ENCODE data around the gene SLC4A2.
A peak's percentile ranks its signal among the peaks of the same experiment; 100 is the strongest.

The SLC4A2 gene

DNA sequence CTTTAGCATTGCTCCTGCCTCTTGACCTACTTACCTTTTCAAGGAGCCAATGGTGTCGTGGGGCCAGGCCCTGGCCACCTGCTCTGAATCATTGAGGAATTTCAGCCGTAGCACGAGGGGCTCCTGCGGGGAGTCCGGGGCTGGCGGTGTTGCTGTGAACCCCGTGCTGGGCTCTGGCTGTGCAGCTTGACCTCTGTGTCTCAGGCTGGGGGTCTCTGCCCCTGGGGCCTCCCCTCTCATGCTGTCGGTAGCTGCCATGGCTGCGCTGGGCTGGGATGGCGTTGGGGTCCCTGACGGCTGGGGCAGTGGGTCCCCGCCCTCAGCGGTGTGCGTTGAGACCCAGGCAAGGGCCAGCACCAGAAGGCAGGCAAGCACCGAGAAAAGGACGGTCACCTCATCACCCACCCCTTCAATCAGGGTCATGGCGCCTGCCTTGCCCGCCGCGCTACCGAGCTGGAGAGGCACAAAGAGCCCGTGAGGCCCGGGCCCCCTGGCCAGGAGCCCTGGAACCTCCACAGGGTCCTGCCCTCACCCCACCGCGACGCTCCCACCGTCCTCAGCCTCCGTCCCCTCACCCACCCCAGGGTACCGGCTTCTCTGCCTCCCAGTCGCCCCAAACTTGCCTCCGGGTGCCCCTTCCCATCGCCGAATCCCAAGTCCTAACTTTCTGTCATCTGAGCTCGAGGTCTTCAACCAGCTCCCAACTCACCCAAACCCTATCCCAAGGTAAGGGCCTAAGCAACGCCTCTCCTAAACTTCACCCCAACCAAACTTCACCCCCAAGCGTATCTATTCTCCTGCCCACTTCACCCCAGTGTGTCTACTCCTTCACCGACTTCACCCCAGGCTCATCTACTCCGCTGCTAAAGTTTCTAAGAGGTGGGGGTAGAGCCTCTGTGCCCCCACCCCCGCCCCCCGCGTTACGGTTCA is 23.0 kb downstream of the SLC4A2 start:
- no peak for DNase-seq (ENCODE audit: low read depth)
- H3K4me3 ChIP-seq (ENCODE audit: low read length), result peak overlapping the region; percentile 72
- TF ChIP-seq, protein P1, sequence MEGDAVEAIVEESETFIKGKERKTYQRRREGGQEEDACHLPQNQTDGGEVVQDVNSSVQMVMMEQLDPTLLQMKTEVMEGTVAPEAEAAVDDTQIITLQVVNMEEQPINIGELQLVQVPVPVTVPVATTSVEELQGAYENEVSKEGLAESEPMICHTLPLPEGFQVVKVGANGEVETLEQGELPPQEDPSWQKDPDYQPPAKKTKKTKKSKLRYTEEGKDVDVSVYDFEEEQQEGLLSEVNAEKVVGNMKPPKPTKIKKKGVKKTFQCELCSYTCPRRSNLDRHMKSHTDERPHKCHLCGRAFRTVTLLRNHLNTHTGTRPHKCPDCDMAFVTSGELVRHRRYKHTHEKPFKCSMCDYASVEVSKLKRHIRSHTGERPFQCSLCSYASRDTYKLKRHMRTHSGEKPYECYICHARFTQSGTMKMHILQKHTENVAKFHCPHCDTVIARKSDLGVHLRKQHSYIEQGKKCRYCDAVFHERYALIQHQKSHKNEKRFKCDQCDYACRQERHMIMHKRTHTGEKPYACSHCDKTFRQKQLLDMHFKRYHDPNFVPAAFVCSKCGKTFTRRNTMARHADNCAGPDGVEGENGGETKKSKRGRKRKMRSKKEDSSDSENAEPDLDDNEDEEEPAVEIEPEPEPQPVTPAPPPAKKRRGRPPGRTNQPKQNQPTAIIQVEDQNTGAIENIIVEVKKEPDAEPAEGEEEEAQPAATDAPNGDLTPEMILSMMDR (conservative IDR thresholded peaks at IDR 0.05; ENCODE audit: low read depth, low read length), result no peak

GRCh38 chr7:151083071-151083823 is 23.9 kb downstream of the SLC4A2 start, which contains the start of gene TMUB1:
TSS of gene TMUB1 (minus strand) at chr7:151083493. CDS start at chr7:151082563, 930 bp downstream.
- no peak for DNase-seq (ENCODE audit: low read depth)
- TF ChIP-seq, protein P1 (conservative IDR thresholded peaks at IDR 0.05; ENCODE audit: low read depth, low read length), result no peak
- peak within 1 kb of the TSS; percentile 72 for H3K4me3 ChIP-seq (ENCODE audit: low read length)

GRCh38 chr7:151083824-151084160 is 24.4 kb downstream of the SLC4A2 start:
- TF ChIP-seq, protein P1 (conservative IDR thresholded peaks at IDR 0.05; ENCODE audit: low read depth, low read length), result no peak
- peak overlapping the region; percentile 72 for H3K4me3 ChIP-seq (ENCODE audit: low read length)
- DNase-seq (ENCODE audit: low read depth), result no peak

GRCh38 chr7:151085329-151085690 is 25.9 kb downstream of the SLC4A2 start:
- no peak for DNase-seq (ENCODE audit: low read depth)

GRCh38 chr7:151085691-151086620 is 26.6 kb downstream of the SLC4A2 start, which contains the start of gene AGAP3:
TSS of gene AGAP3 (plus strand) at chr7:151086475. CDS start at chr7:151086742, 267 bp downstream.
- DNase-seq (ENCODE audit: low read depth), result no peak
- TF ChIP-seq, protein P1 (conservative IDR thresholded peaks at IDR 0.05; ENCODE audit: low read depth, low read length), result no peak
- H3K4me3 ChIP-seq (ENCODE audit: low read length), result peak within 1 kb of the TSS; percentile 79

More at GRCh38 chr7:151085329-151085690, 25.9 kb downstream of the SLC4A2 start:
- H3K4me3 ChIP-seq (ENCODE audit: low read length), result peak overlapping the region; percentile 47
- TF ChIP-seq, protein P1 (conservative IDR thresholded peaks at IDR 0.05; ENCODE audit: low read depth, low read length), result no peak

GRCh38 chr7:151086802-151087244 is 27.4 kb downstream of the SLC4A2 start:
- TF ChIP-seq, protein P1 (conservative IDR thresholded peaks at IDR 0.05; ENCODE audit: low read depth, low read length), result no peak
- H3K4me3 ChIP-seq (ENCODE audit: low read length), result peak overlapping the region; percentile 79
- DNase-seq (ENCODE audit: low read depth), result no peak

Data from retinal pigment epithelial cell (primary cell).